Gastroesophageal sphincter (tissue), 3 donors: ENCODE results near the gene SDCBP2.

ENCODE experiments used
- POLR2A ChIP-seq, 2 donors: fragments of 450-650 bp; IDR thresholded peaks; one replicate each; pipeline ENCODE4 v1.6.1; 2017; ENCODE audit warnings: antibody characterized with exemption in 2 of 2, mild to moderate bottlenecking in 2 of 2, moderate library complexity in 1 of 2
- POLR2AphosphoS5 ChIP-seq: sonication (generic); formaldehyde crosslinking; IDR thresholded peaks from one replicate; pipeline ENCODE4 v1.6.1; 2017; ENCODE audit warnings: antibody characterized with exemption
- TF ChIP-seq, protein P1 (sequence below), 4 experiments: fragments of 200-600 bp in 2 of 4; fragments of 450-650 bp in 2 of 4; sonication (generic) in 1 of 4; IDR thresholded peaks; one replicate each; pipeline ENCODE4 v1.5.1; 2017 to 2019; ENCODE audit warnings: antibody characterized with exemption in 4 of 4, mild to moderate bottlenecking in 2 of 4, moderate library complexity in 2 of 4

DNA sequence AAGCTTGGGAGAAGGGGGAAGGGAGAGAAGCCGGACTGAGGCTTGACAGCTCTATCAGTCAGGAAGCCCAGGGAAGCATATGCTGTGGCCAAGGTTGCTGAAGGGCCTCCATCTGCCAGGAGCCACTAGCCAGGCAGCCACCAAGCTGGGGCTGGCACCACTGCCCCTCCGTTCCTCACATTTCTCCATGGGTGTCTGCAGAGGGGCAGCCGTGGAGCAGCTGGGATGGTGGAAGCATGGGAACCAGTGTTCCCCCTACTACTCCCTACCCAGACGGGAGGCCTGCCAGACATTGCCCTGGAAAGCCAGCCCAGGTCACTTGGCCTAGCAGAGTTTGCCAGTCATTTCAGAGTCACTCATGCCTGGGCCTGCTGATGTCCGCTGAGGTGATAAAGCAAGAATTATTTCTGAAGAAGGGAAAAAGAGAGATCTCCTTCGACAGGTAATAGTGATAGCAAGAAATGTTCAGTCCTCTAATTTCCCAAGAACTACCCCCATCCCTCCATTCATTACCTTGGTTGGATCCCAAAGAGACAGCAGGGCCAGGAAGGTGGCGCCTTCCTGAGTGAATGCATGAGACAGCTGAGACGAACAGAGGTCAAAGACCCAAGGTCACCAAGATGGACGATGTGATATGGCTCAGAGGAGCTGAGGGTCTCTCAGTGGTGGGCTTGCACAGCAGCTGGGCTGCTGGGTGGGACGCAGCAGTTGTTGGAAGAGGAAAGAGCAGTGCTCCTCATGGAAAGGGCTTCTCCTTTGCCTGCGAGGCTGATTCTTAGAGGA, 41.0 kb downstream of the SDCBP2 start:
- TF ChIP-seq, protein P1, sequence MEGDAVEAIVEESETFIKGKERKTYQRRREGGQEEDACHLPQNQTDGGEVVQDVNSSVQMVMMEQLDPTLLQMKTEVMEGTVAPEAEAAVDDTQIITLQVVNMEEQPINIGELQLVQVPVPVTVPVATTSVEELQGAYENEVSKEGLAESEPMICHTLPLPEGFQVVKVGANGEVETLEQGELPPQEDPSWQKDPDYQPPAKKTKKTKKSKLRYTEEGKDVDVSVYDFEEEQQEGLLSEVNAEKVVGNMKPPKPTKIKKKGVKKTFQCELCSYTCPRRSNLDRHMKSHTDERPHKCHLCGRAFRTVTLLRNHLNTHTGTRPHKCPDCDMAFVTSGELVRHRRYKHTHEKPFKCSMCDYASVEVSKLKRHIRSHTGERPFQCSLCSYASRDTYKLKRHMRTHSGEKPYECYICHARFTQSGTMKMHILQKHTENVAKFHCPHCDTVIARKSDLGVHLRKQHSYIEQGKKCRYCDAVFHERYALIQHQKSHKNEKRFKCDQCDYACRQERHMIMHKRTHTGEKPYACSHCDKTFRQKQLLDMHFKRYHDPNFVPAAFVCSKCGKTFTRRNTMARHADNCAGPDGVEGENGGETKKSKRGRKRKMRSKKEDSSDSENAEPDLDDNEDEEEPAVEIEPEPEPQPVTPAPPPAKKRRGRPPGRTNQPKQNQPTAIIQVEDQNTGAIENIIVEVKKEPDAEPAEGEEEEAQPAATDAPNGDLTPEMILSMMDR (IDR thresholded peaks at IDR 0.05), result no peak
- TF ChIP-seq POLR2AphosphoS5 (no peak), POLR2A (IDR thresholded peaks at IDR 0.05) (no peak)
